IMR-90 (cell line): ENCODE results near the gene ACAD10. TPM values are rescaled to one million over a fixed set of nuclear protein-coding genes. Genes with fewer than 3 reads are reported as not detected.

Experiments used
- ATAC-seq: fragments of 200-7000 bp; cut with Tn5 transposase; 2 replicates; pipeline ENCODE4 v1.9.1; 2020; ENCODE audit warnings: low read depth, mild to moderate bottlenecking, moderate library complexity
- BruUV-seq: library from RNA; stranded (reverse); fragments of 400-500 nt; replicated peaks from 2 replicates; lab custom pipeline; 2021; lab: Mats Ljungman, UMichigan
- CTCF ChIA-PET: fragments of 300-600 bp; formaldehyde crosslinking; extraction: SDS; loops from one replicate; lab custom pipeline; 2021; ENCODE audit warnings: antibody characterized with exemption; lab: Yijun Ruan, JAX
- POLR2A ChIA-PET: fragments of 300-600 bp; sonication (Branson Sonifier 250); formaldehyde crosslinking; loops from one replicate; lab custom pipeline; 2022; ENCODE audit warnings: antibody characterized with exemption; ENCODE audit not compliant: unreplicated experiment; lab: Charles Lee
- DNase-seq: peaks from one replicate; pipeline ENCODE4 v3.0.0; 2013
- H2AFZ ChIP-seq: replicated peaks from 2 replicates; pipeline ENCODE3; 2013; ENCODE audit warnings: low read length, mild to moderate bottlenecking; ENCODE audit not compliant: poor library complexity
- H2AK5ac ChIP-seq: 2 replicates; pipeline ENCODE4 v1.6.1; 2013; ENCODE audit warnings: low read depth, low read length, inconsistent platforms
- H2AK9ac ChIP-seq: replicated peaks from 2 replicates; pipeline ENCODE3; 2013; ENCODE audit warnings: mild to moderate bottlenecking, low read depth, low read length, moderate library complexity; ENCODE audit not compliant: poor library complexity
- H2BK120ac ChIP-seq: 2 replicates; pipeline ENCODE4 v1.6.1; 2013; ENCODE audit warnings: low read depth, low read length, inconsistent platforms
- H2BK15ac ChIP-seq: 3 replicates; pipeline ENCODE4 v1.6.1; 2013; ENCODE audit warnings: low read depth, low read length, inconsistent platforms
- H2BK20ac ChIP-seq: 2 replicates; pipeline ENCODE4 v1.6.1; 2013; ENCODE audit warnings: low read depth, mild to moderate bottlenecking, inconsistent platforms, low read length, moderate library complexity
- H2BK5ac ChIP-seq: 2 replicates; pipeline ENCODE4 v1.6.1; 2013; ENCODE audit warnings: mild to moderate bottlenecking, low read depth, low read length, inconsistent platforms; ENCODE audit not compliant: poor library complexity, severe bottlenecking
- H3K14ac ChIP-seq: replicated peaks from 2 replicates; pipeline ENCODE4 v1.6.1; 2013; ENCODE audit warnings: low read depth, low read length, inconsistent platforms
- H3K18ac ChIP-seq: 2 replicates; pipeline ENCODE4 v1.6.1; 2013; ENCODE audit warnings: low read depth, low read length, control low read depth
- H3K23ac ChIP-seq: 2 replicates; pipeline ENCODE4 v1.6.1; 2013; ENCODE audit warnings: low read depth, low read length, inconsistent platforms
- H3K27ac ChIP-seq: 2 replicates; pipeline ENCODE4 v1.5.1; 2013; ENCODE audit warnings: mild to moderate bottlenecking, control low read depth, low read length; ENCODE audit not compliant: insufficient read depth
- H3K27me3 ChIP-seq: 2 replicates; pipeline ENCODE4 v1.6.1; 2013; ENCODE audit warnings: low read length; ENCODE audit not compliant: control insufficient read depth, insufficient read depth
- H3K36me3 ChIP-seq: 2 replicates; pipeline ENCODE4 v1.6.1; 2013; ENCODE audit warnings: low read length, mixed read lengths; ENCODE audit not compliant: control insufficient read depth, insufficient read depth
- H3K4ac ChIP-seq: 2 replicates; pipeline ENCODE4 v1.6.1; 2013; ENCODE audit warnings: low read depth, low read length, inconsistent platforms
- H3K4me1 ChIP-seq: 2 replicates; pipeline ENCODE4 v1.6.1; 2013; ENCODE audit warnings: low read length, mixed read lengths; ENCODE audit not compliant: control insufficient read depth, insufficient read depth
- H3K4me2 ChIP-seq: 2 replicates; pipeline ENCODE4 v1.6.1; 2013; ENCODE audit warnings: low read depth, mild to moderate bottlenecking, control low read depth, low read length, moderate library complexity
- H3K4me3 ChIP-seq: 2 replicates; pipeline ENCODE4 v1.5.1; 2013; ENCODE audit warnings: low read depth, mild to moderate bottlenecking, control low read depth, low read length, moderate library complexity; ENCODE audit not compliant: insufficient read depth
- H3K56ac ChIP-seq: 2 replicates; pipeline ENCODE4 v1.6.1; 2013; ENCODE audit warnings: low read length, inconsistent platforms; ENCODE audit not compliant: insufficient read depth; ENCODE audit errors: extremely low read depth
- H3K79me1 ChIP-seq, 2 experiments: 2 replicates each; pipeline ENCODE4 v1.6.1; 2013; ENCODE audit warnings: low read length in 2 of 2, inconsistent platforms in 1 of 2, low read depth in 1 of 2
- H3K9ac ChIP-seq: 2 replicates; pipeline ENCODE4 v1.6.1; 2013; ENCODE audit warnings: low read depth, low read length, control low read depth
- H3K9me1 ChIP-seq: 2 replicates; pipeline ENCODE4 v1.6.1; 2013; ENCODE audit warnings: low read length, inconsistent platforms; ENCODE audit not compliant: insufficient read depth
- H3K9me3 ChIP-seq: 2 replicates; pipeline ENCODE4 v1.6.1; 2013; ENCODE audit warnings: low read length; ENCODE audit not compliant: control insufficient read depth, insufficient read depth
- H4K20me1 ChIP-seq: 2 replicates; pipeline ENCODE4 v1.6.1; 2013; ENCODE audit warnings: low read length, inconsistent platforms; ENCODE audit not compliant: insufficient read depth
- H4K5ac ChIP-seq: 2 replicates; pipeline ENCODE4 v1.6.1; 2013; ENCODE audit warnings: mild to moderate bottlenecking, low read depth, low read length, control low read depth
- H4K8ac ChIP-seq, 2 experiments: 2 replicates each; pipeline ENCODE4 v1.6.1; 2013; ENCODE audit warnings: low read depth in 2 of 2, low read length in 2 of 2, control low read depth in 1 of 2, inconsistent platforms in 1 of 2
- H4K91ac ChIP-seq: 2 replicates; pipeline ENCODE4 v1.6.1; 2013; ENCODE audit warnings: low read depth, low read length, inconsistent platforms; ENCODE audit not compliant: insufficient read depth
- BHLHE40 ChIP-seq: fragments of 150-350 bp; IDR thresholded peaks from 2 replicates; pipeline ENCODE4 v1.6.1; 2016; ENCODE audit warnings: mild to moderate bottlenecking, low read depth, low read length
- CEBPB ChIP-seq: IDR thresholded peaks from 2 replicates; pipeline ENCODE4 v1.6.1; 2012; ENCODE audit warnings: low read depth, low read length, improper control_type of control experiment
- CHD1 ChIP-seq: IDR thresholded peaks from 2 replicates; pipeline ENCODE4 v1.6.1; 2012; ENCODE audit warnings: low read depth, low read length, improper control_type of control experiment
- CTCF ChIP-seq: conservative IDR thresholded peaks from 2 replicates; pipeline ENCODE4 v1.5.1; 2012; ENCODE audit warnings: mild to moderate bottlenecking, low read depth, low read length, improper control_type of control experiment
- ELK1 ChIP-seq: fragments of 150-350 bp; IDR thresholded peaks from 2 replicates; pipeline ENCODE4 v1.6.1; 2016; ENCODE audit warnings: low read depth, mild to moderate bottlenecking, low read length, moderate library complexity, borderline replicate concordance
- FOS ChIP-seq: fragments of 150-350 bp; IDR thresholded peaks from 2 replicates; pipeline ENCODE4 v1.6.1; 2016; ENCODE audit warnings: low read depth, low read length
- MAFK ChIP-seq: IDR thresholded peaks from 2 replicates; pipeline ENCODE4 v1.6.1; 2012; ENCODE audit warnings: low read depth, low read length, improper control_type of control experiment
- MAZ ChIP-seq: IDR thresholded peaks from 2 replicates; pipeline ENCODE4 v1.6.1; 2012; ENCODE audit warnings: low read depth, mild to moderate bottlenecking, low read length, improper control_type of control experiment, moderate library complexity, borderline replicate concordance
- MXI1 ChIP-seq: IDR thresholded peaks from 2 replicates; pipeline ENCODE4 v1.6.1; 2012; ENCODE audit warnings: low read depth, mild to moderate bottlenecking, low read length, moderate library complexity, borderline replicate concordance
- NFE2L2 ChIP-seq: fragments of 150-350 bp; IDR thresholded peaks from 2 replicates; pipeline ENCODE4 v1.6.1; 2016; ENCODE audit warnings: low read depth, mild to moderate bottlenecking, low read length
- RAD21 ChIP-seq: IDR thresholded peaks from 2 replicates; pipeline ENCODE4 v1.6.1; 2012; ENCODE audit warnings: low read length, improper control_type of control experiment
- RCOR1 ChIP-seq: IDR thresholded peaks from 2 replicates; pipeline ENCODE4 v1.6.1; 2012; ENCODE audit warnings: mild to moderate bottlenecking, low read length, improper control_type of control experiment; ENCODE audit not compliant: insufficient replicate concordance
- RFX5 ChIP-seq: IDR thresholded peaks from 2 replicates; pipeline ENCODE4 v1.8.0; 2012; ENCODE audit warnings: low read depth, mild to moderate bottlenecking, low read length, moderate library complexity
- SMC3 ChIP-seq: fragments of 150-350 bp; IDR thresholded peaks from 2 replicates; pipeline ENCODE4 v1.6.1; 2016; ENCODE audit warnings: low read depth, mild to moderate bottlenecking, antibody characterized with exemption, low read length, moderate library complexity
- USF2 ChIP-seq: fragments of 150-350 bp; IDR thresholded peaks from 2 replicates; pipeline ENCODE4 v1.6.1; 2017; ENCODE audit warnings: mild to moderate bottlenecking, antibody characterized with exemption, low read length, low read depth
- WGBS, 2 experiments: methylation state at CpG; one replicate each; pipeline versions ENCODE4 v1.1.5 to v1.1.7; 2013; ENCODE audit warnings: missing lambda C conversion rate in 2 of 2; ENCODE audit not compliant: insufficient read length in 1 of 2; ENCODE audit errors: extremely low coverage in 2 of 2; 5-methylcytosine and 5-hydroxymethylcytosine counted together
- dilution Hi-C: fragments of 300-500 bp; cut with HindIII; formaldehyde crosslinking; loops from one replicate; pipeline ENCODE4 v1.14.3; 2018; ENCODE audit warnings: low sequenced_read_pairs; ENCODE audit not compliant: unreplicated experiment
- in situ Hi-C: fragments of 300-500 bp; cut with MboI; formaldehyde crosslinking; loops from 3 replicates; pipeline ENCODE4 v1.14.3; 2019; ENCODE audit warnings: low sequenced_read_pairs, inconsistent platforms, mixed read lengths
- intact Hi-C: fragments of 100-400 bp; cut with micrococcal nuclease; formaldehyde crosslinking; loops from 2 replicates; pipeline ENCODE4 v1.10.0; 2022
- polyA plus RNA-seq, 3 experiments: library from polyadenylated mRNA; depleted of rRNA; stranded (reverse); fragments of >200 nt; gene quantifications; 2 replicates each; pipeline ENCODE4 v1.2.3, GENCODE V29; 2012; ENCODE audit warnings: low replicate concordance in 1 of 3
- total RNA-seq: library from RNA; depleted of rRNA; stranded (reverse); fragments of >200 nt; gene quantifications from 2 replicates; pipeline ENCODE4 v1.2.3, GENCODE V29; 2012

Gene ACAD10
- total and polyA plus RNA-seq, 2 of the 4 experiments (the other 2 are of a cell fraction) = 12.4 to 21.0 TPM

GRCh38 chr12:111756681-111757080 lies 70.8 kb downstream of the ACAD10 start:
- Histone ChIP-seq H2AK5ac (no peak overlapping the region), H3K9ac (no peak overlapping the region), H3K18ac (no peak overlapping the region), H3K9me1 (no peaks in the 10 kb centered on the region), H3K9me3 (no peaks in the 10 kb centered on the region), H3K4me3 (no peak overlapping the region), H3K4me2 (no peak overlapping the region), H4K20me1 (peaks cover 5% of the 10 kb centered on the region; the same call in 1 of the 2 replicates), H3K27ac (no peak overlapping the region), H2BK5ac (no peak overlapping the region), H3K4ac (no peak overlapping the region), H2BK15ac (no peak overlapping the region), H3K56ac (no peak overlapping the region), H4K5ac (no peak overlapping the region), H3K23ac (no peak overlapping the region), H2BK120ac (no peak overlapping the region), H2AFZ (no peak overlapping the region), H4K91ac (no peak overlapping the region), H2BK20ac (no peak overlapping the region), H4K8ac (no peak overlapping the region), H3K36me3 (peaks cover 20% of the 10 kb centered on the region), H3K4me1 (peaks cover 14% of the 10 kb centered on the region; the same call in 1 of the 2 replicates), H3K14ac (no peak overlapping the region), H3K27me3 (no peaks in the 10 kb centered on the region), H3K79me1 (no peaks in the 10 kb centered on the region), H2AK9ac (no peak overlapping the region)
- intact Hi-C loops = no loop called here
- ATAC-seq = no peak
- no peak for TF ChIP-seq CHD1
- no peak for TF ChIP-seq MAZ
- TF ChIP-seq MAFK = no peak
- no peak for TF ChIP-seq ELK1
- no peak for TF ChIP-seq SMC3
- no peak for TF ChIP-seq RFX5
- no peak for TF ChIP-seq CTCF
- no peak for TF ChIP-seq USF2
- TF ChIP-seq NFE2L2 = no peak
- no peak for TF ChIP-seq MXI1
- TF ChIP-seq CEBPB = no peak
- TF ChIP-seq RCOR1 = no peak
- TF ChIP-seq BHLHE40 = no peak
- no peak for TF ChIP-seq FOS
- TF ChIP-seq RAD21 = no peak
- no CpG with 5 or more reads among the region's 7 CpGs for WGBS, 2 experiments
- CTCF ChIA-PET = no interaction called here
- no peak for DNase-seq
- POLR2A ChIA-PET = interaction anchor here (1.7 kb wide), 1 partner anchor 10 kb away, joined by 6 read pairs; the partner anchor contains the start of gene ALDH2
- in situ Hi-C loops = loop anchor here (5.0 kb wide), 1 partner anchor 56 kb away; no protein-coding TSS in a partner anchor
- dilution Hi-C loops = no loop called here
- no TSS peak for BruUV-seq
